GM12873 (cell line): ENCODE data around the gene BMP6.

Experiments
- TF ChIP-seq, protein P1 (sequence below): IDR thresholded peaks from 2 replicates; pipeline ENCODE4 v1.5.1; 2012; ENCODE audit warnings: low read depth, mild to moderate bottlenecking, moderate library complexity, low read length, control low read depth; ENCODE audit not compliant: insufficient read depth; ENCODE audit errors: missing control alignments

The BMP6 gene

DNA sequence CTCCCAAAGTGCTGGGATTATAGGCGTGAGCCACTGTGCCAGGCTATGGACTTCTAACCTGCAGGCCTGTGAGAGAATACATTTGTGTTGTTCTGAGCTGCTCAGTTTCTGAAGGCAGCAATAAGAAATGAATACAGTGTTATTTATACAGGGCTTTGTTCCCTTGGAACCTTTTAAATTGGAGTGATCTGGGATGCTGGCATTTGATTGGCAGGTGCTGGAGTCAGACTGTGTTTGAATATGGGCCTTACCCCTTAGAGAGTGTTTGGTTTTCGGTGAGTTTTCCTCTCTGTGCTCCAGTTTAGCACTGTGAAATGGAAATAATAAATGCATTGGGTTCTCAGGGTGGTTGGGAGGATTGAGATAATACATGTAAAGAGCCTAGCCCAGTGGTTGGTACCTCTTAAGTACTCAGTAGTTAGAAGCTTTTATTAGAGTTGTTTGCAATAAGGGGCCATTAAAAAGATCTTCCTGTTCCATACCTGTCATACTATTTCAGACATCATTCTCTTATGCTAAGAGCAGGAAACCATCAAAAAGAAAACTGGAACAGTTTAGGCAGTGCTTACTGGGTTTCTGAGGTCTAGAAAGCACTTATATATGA lies 22.1 kb downstream of the BMP6 start:
- TF ChIP-seq, protein P1, sequence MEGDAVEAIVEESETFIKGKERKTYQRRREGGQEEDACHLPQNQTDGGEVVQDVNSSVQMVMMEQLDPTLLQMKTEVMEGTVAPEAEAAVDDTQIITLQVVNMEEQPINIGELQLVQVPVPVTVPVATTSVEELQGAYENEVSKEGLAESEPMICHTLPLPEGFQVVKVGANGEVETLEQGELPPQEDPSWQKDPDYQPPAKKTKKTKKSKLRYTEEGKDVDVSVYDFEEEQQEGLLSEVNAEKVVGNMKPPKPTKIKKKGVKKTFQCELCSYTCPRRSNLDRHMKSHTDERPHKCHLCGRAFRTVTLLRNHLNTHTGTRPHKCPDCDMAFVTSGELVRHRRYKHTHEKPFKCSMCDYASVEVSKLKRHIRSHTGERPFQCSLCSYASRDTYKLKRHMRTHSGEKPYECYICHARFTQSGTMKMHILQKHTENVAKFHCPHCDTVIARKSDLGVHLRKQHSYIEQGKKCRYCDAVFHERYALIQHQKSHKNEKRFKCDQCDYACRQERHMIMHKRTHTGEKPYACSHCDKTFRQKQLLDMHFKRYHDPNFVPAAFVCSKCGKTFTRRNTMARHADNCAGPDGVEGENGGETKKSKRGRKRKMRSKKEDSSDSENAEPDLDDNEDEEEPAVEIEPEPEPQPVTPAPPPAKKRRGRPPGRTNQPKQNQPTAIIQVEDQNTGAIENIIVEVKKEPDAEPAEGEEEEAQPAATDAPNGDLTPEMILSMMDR, result no peak

DNA sequence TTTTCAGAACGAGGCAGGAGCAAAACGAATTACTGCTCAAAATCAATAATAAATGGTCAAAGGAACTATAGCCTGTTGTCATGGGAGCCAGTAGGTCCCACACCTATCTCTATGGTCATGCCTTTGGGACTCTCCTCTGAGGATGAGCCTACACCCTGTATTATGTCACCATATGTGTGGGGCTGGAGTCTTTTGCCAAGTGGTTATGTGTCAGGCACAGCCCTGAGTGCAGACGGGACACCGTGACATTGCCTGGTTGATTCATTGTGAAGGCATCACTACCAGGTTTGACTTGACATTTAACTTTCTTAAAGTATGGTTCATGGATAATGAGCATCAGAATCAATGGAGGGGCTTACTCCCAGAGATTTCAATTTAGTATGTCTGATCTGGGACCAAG lies 23.6 kb downstream of the BMP6 start:
- TF ChIP-seq, protein P1, result no peak

DNA sequence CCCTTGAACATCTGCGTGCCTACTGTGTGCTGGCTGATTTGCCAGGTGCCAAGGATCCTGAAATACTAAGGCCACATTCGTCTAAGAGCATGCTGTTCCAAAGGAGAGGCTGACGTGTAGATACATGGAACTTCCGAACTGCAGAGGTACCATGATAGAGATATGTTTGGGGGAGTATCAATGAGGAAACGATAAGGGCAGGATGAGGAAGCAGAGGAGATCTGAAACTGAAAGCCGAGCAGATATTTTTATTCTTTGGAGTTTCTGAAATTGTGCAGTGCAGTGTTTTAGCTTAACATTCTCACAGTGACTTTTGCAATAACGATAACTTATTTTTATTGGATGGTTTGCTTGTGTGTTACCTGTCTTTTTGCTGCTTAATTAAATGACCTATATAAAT lies 24.3 kb downstream of the BMP6 start:
- TF ChIP-seq, protein P1, result no peak

DNA sequence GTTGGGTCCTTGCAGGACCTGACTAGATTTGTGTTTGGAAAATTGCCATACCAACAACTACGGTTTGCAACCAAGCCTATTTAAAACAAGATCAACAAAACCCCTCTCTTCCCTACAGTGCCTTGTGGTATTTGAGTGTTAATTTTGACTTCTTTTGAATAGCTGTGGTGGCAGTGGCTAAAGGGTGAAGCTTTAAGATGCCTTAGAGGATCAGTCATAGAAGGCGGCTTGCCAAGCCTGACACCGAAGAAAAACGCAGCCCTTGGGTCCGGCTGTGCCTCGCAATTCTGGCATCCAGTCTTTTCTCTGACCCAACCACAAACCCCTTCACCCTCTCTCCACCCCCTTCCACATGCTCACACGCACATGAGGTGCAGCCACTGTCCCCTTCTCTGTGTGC lies 32.6 kb downstream of the BMP6 start:
- TF ChIP-seq, protein P1, result no peak

DNA sequence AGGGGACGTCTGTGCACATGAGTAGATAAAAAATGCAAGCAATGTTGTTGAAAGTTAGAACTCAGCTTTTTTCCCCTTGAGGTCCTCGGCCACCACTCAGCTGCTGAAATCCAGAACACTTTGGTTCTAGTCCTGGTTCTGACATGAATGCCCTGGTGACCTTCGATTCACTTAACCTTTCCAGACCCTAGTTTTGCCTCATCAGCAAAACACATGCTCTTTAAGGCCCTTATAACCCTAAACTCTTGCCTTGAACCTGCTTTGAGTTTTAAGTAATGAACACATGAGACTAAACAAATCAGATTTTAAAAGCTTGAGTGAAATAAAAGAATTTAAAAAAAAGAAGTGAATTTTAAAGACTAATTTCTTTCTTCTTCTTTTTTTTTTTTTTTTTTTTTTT lies 33.4 kb downstream of the BMP6 start:
- TF ChIP-seq, protein P1, result no peak

DNA sequence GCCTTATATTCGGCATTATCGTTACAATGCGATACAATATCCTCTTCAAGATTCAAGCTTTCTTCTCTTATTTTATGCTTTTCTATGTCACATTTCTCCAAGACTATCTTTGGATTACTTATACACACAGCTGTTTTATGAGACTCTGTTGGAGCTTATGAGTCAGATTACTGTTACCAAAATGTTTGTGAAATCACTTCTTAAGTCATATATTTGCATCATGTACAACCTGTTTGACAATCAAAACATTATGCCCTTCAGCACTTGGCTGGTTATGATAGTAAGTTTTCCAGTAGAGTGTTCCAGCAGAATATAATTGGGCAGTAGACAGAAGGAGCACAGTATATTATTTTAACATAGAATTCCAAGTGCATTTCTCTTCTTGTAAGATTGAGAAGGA lies 35.2 kb downstream of the BMP6 start:
- TF ChIP-seq, protein P1, result no peak

DNA sequence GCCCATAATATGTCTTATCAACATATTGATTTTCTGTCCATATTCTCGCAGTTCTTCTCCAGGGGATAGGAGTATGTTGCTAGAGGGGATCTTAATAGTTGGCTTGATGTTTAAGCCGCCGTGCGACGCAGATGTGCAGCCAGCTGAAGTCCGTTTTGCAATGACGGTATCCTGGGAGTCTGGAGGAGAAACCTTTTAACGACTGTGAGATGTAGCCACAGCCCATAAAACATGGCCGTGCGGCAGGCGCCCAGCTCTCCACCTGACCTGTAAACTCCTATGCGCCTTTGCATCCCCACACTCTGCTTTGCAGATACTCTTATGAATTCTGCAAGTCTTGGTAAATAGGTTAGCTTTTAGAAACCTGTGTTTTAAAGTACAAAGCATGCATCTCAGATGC lies 36.9 kb downstream of the BMP6 start:
- TF ChIP-seq, protein P1, result no peak
